GM12878 (cell line): Measurements from ENCODE around the gene OR4D6. TPM values are rescaled to one million over a fixed set of nuclear protein-coding genes. Genes with fewer than 3 reads are reported as not detected.

Source experiments
- ATAC-seq: fragments of 200-7000 bp; cut with Tn5 transposase; 3 replicates; pipeline ENCODE4 v1.9.1; 2020; ENCODE audit warnings: mild to moderate bottlenecking, moderate library complexity
- BruUV-seq: library from RNA; stranded (reverse); fragments of 400-500 nt; replicated peaks from 2 replicates; lab custom pipeline; 2021; lab: Mats Ljungman, UMichigan
- CTCF ChIA-PET: fragments of 300-600 bp; sonication (Branson Sonifier 250); formaldehyde crosslinking; extraction: SDS; loops from one replicate; lab custom pipeline; 2021; ENCODE audit warnings: inconsistent platforms; lab: Yijun Ruan, JAX
- POLR2A ChIA-PET: fragments of 350-600 bp; formaldehyde crosslinking; extraction: SDS; loops from one replicate; lab custom pipeline; 2021; ENCODE audit warnings: inconsistent platforms; lab: Charles Lee
- RAD21 ChIA-PET: fragments of 300-600 bp; sonication (Branson Sonifier 250); formaldehyde crosslinking; loops from one replicate; lab custom pipeline; 2023; ENCODE audit warnings: antibody characterized with exemption; ENCODE audit not compliant: unreplicated experiment; lab: Charles Lee
- SMC1A ChIA-PET: fragments of 300-600 bp; sonication (Branson Sonifier 250); formaldehyde crosslinking; loops from one replicate; lab custom pipeline; 2023; ENCODE audit not compliant: unreplicated experiment, uncharacterized antibody; lab: Charles Lee
- DNase-seq: peaks from one replicate; pipeline ENCODE4 v3.0.0-alpha.2; 2011; ENCODE audit warnings: low read depth, low spot score
- FAIRE-seq: peaks from 3 replicates; lab custom pipeline; 2011; peaks lifted over from hg19 to GRCh38; lab: Jason Lieb, UNC
- H2AFZ ChIP-seq: 2 replicates; pipeline ENCODE4 v1.6.0; 2011; ENCODE audit warnings: low read depth, low read length, control low read depth; ENCODE audit not compliant: control insufficient read depth
- H3K27ac ChIP-seq: 2 replicates; pipeline ENCODE4 v1.5.1; 2011; ENCODE audit warnings: control low read depth; ENCODE audit not compliant: control insufficient read depth, insufficient read depth
- H3K27me3 ChIP-seq, 2 experiments: replicated peaks in 1 of 2; 2 replicates each; pipeline versions ENCODE4 v1.6.0 to v1.6.1; 2011; ENCODE audit warnings: low read length in 1 of 2; ENCODE audit not compliant: control insufficient read depth in 2 of 2, insufficient read depth in 2 of 2
- H3K36me3 ChIP-seq, 2 experiments: 2 replicates each; pipeline ENCODE4 v1.5.1; 2011; ENCODE audit warnings: low read length in 1 of 2; ENCODE audit not compliant: control insufficient read depth in 2 of 2, insufficient read depth in 2 of 2
- H3K4me1 ChIP-seq: 2 replicates; pipeline ENCODE4 v1.6.1; 2011; ENCODE audit warnings: mild to moderate bottlenecking, low read length, moderate library complexity, mixed read lengths; ENCODE audit not compliant: control insufficient read depth, insufficient read depth
- H3K4me2 ChIP-seq: 2 replicates; pipeline ENCODE4 v1.6.0; 2011; ENCODE audit warnings: control low read depth; ENCODE audit not compliant: control insufficient read depth, insufficient read depth
- H3K4me3 ChIP-seq: fragments of 200-600 bp; sonication (generic); 2 replicates; pipeline ENCODE4 v1.5.1; 2016
- H3K79me2 ChIP-seq: 2 replicates; pipeline ENCODE4 v1.6.0; 2011; ENCODE audit warnings: low read length; ENCODE audit not compliant: control insufficient read depth, insufficient read depth
- H3K9ac ChIP-seq: 2 replicates; pipeline ENCODE4 v1.8.0; 2011; ENCODE audit warnings: low read length, control low read depth, mixed read lengths; ENCODE audit not compliant: control insufficient read depth, insufficient read depth
- H3K9me3 ChIP-seq: replicated peaks from 3 replicates; pipeline ENCODE4 v1.5.1; 2011; ENCODE audit warnings: mild to moderate bottlenecking, low read length; ENCODE audit not compliant: control insufficient read depth, insufficient read depth
- H4K20me1 ChIP-seq: 2 replicates; pipeline ENCODE4 v1.6.0; 2011; ENCODE audit not compliant: control insufficient read depth, insufficient read depth
- BMI1 ChIP-seq: fragments of 450-650 bp; IDR thresholded peaks from 2 replicates; pipeline ENCODE4 v1.6.1; 2016; ENCODE audit warnings: mild to moderate bottlenecking, moderate library complexity, borderline replicate concordance
- IKZF1 ChIP-seq: fragments of 450-650 bp; conservative IDR thresholded peaks from 2 replicates; pipeline ENCODE4 v1.6.1; 2017; ENCODE audit warnings: antibody characterized with exemption, mild to moderate bottlenecking
- IRF4 ChIP-seq: IDR thresholded peaks from 2 replicates; pipeline ENCODE4 v1.6.1; 2011; ENCODE audit warnings: low read depth, low read length
- KAT2A ChIP-seq: conservative IDR thresholded peaks from 2 replicates; pipeline ENCODE4 v1.6.1; 2011; ENCODE audit warnings: low read depth, low read length; ENCODE audit not compliant: control insufficient read depth
- MYC ChIP-seq: IDR thresholded peaks from 2 replicates; pipeline ENCODE4 v1.6.1; 2011; ENCODE audit warnings: mild to moderate bottlenecking, low read length, moderate library complexity, inconsistent platforms; ENCODE audit not compliant: insufficient read depth, insufficient replicate concordance, insufficient read length, severe bottlenecking
- NFIC ChIP-seq: IDR thresholded peaks from 2 replicates; pipeline ENCODE4 v1.6.1; 2012; ENCODE audit warnings: low read depth, mild to moderate bottlenecking, inconsistent platforms, low read length, moderate library complexity
- NFYA ChIP-seq: IDR thresholded peaks from 2 replicates; pipeline ENCODE4 v1.6.1; 2011; ENCODE audit warnings: low read depth, mild to moderate bottlenecking, low read length, improper control_type of control experiment, borderline replicate concordance
- NRF1 ChIP-seq: conservative IDR thresholded peaks from 2 replicates; pipeline ENCODE4 v1.6.1; 2011; ENCODE audit warnings: mild to moderate bottlenecking, low read depth, low read length, improper control_type of control experiment
- PAX8 ChIP-seq: fragments of 450-650 bp; IDR thresholded peaks from 2 replicates; pipeline ENCODE4 v1.6.1; 2017; ENCODE audit warnings: mild to moderate bottlenecking, moderate library complexity
- POLR2A ChIP-seq: IDR thresholded peaks from 2 replicates; pipeline ENCODE4 v1.6.1; 2011; ENCODE audit warnings: low read depth, mild to moderate bottlenecking, low read length
- SIX5 ChIP-seq: IDR thresholded peaks from 2 replicates; pipeline ENCODE4 v1.6.1; 2011; ENCODE audit warnings: mild to moderate bottlenecking, low read depth, low read length, moderate library complexity; ENCODE audit not compliant: severe bottlenecking
- SMC3 ChIP-seq: IDR thresholded peaks from 2 replicates; pipeline ENCODE4 v1.6.1; 2011; ENCODE audit warnings: low read length, improper control_type of control experiment, borderline replicate concordance
- SREBF2 ChIP-seq: IDR thresholded peaks from 2 replicates; pipeline ENCODE4 v1.6.1; 2012; ENCODE audit warnings: mild to moderate bottlenecking, low read length
- ZNF274 ChIP-seq: IDR thresholded peaks from one replicate; pipeline ENCODE4 v1.8.0; 2011; ENCODE audit not compliant: insufficient read length, insufficient read depth
- ZZZ3 ChIP-seq: IDR thresholded peaks from 2 replicates; pipeline ENCODE4 v1.6.1; 2011; ENCODE audit warnings: low read depth; ENCODE audit not compliant: control insufficient read depth, insufficient read length
- in situ Hi-C: fragments of 300-500 bp; cut with MboI; formaldehyde crosslinking; loops from 9 replicates; pipeline ENCODE4 v1.14.3; 2018; ENCODE audit warnings: mixed read lengths
- intact Hi-C: fragments of 100-400 bp; cut with micrococcal nuclease; formaldehyde crosslinking; loops from one replicate; pipeline ENCODE4 v1.14.2; 2022; ENCODE audit not compliant: unreplicated experiment
- polyA plus RNA-seq, 11 experiments: library from polyadenylated mRNA; depleted of rRNA in 4 of 11; unstranded in 6 of 11; stranded (reverse) in 5 of 11; fragments of >200 nt; fragmentation: Nextera tagmentation in 4 of 11; fragmentation: Illumina TruSeq in 1 of 11; extraction: Ambion mirVana in 4 of 11; extraction: Trizol in 1 of 11; gene quantifications; 1 replicate in 1 of 11; 2 replicates in 10 of 11; pipeline versions ENCODE4 v1.2.1 to v1.2.3, GENCODE V29; 2011 to 2016; ENCODE audit warnings: inconsistent platforms in 2 of 11, missing spikeins in 2 of 11, low read depth in 1 of 11
- total RNA-seq, 4 experiments: library from RNA; depleted of rRNA in 3 of 4; stranded (reverse); fragments of >200 nt in 3 of 4; fragmentation: Illumina TruSeq in 1 of 4; extraction: Trizol in 1 of 4; gene quantifications; 2 replicates each; pipeline versions ENCODE4 v1.2.1 to v1.2.3, GENCODE V29; 2013 to 2021
- TF ChIP-seq, protein P1 (sequence below): IDR thresholded peaks from 2 replicates; pipeline ENCODE4 v1.6.1; 2011; ENCODE audit warnings: borderline replicate concordance, low read depth, mild to moderate bottlenecking, moderate library complexity, mixed read lengths, low read length; ENCODE audit not compliant: insufficient read depth; ENCODE audit errors: extremely low read length
- TF ChIP-seq, protein P2 (sequence below): fragments of 150-350 bp; IDR thresholded peaks from 2 replicates; pipeline ENCODE4 v1.6.1; 2014; ENCODE audit warnings: mild to moderate bottlenecking, low read depth, low read length

Gene OR4D6
- total and polyA plus RNA-seq, 10 of the 15 experiments (the other 5 are each of a cell fraction or from before 2014, with no cell fraction given) = not detected

DNA sequence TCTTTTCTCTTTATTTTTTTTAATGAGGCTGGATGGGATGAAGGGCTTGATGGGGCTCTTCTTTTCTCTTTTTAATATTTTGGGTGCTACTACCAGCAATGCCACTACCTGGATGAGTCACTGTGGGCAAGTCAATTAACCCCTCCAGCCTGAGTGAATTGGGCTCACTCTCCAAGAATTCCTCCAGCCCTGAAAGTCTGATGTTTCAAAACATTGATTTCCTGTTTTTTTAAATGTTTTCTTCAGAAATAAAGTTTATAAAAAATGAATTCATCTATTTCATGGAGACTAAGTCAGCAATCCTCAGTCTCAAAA lies 29.7 kb upstream of the OR4D6 start:
- Histone ChIP-seq H3K36me3 (no peaks in the 10 kb centered on the region), H3K27ac (no peak overlapping the region), H3K9me3 (no peaks in the 10 kb centered on the region), H4K20me1 (no peaks in the 10 kb centered on the region)
- TF ChIP-seq BMI1 = no peak
- TF ChIP-seq SMC3 = no peak
- no peak for TF ChIP-seq SREBF2
- TF ChIP-seq SIX5 = no peak
- TF ChIP-seq, protein P1, sequence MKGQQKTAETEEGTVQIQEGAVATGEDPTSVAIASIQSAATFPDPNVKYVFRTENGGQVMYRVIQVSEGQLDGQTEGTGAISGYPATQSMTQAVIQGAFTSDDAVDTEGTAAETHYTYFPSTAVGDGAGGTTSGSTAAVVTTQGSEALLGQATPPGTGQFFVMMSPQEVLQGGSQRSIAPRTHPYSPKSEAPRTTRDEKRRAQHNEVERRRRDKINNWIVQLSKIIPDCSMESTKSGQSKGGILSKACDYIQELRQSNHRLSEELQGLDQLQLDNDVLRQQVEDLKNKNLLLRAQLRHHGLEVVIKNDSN = no peak
- no peak for TF ChIP-seq ZZZ3
- no peak for TF ChIP-seq PAX8
- TF ChIP-seq, protein P2, sequence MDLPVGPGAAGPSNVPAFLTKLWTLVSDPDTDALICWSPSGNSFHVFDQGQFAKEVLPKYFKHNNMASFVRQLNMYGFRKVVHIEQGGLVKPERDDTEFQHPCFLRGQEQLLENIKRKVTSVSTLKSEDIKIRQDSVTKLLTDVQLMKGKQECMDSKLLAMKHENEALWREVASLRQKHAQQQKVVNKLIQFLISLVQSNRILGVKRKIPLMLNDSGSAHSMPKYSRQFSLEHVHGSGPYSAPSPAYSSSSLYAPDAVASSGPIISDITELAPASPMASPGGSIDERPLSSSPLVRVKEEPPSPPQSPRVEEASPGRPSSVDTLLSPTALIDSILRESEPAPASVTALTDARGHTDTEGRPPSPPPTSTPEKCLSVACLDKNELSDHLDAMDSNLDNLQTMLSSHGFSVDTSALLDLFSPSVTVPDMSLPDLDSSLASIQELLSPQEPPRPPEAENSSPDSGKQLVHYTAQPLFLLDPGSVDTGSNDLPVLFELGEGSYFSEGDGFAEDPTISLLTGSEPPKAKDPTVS = no peak
- no peak for TF ChIP-seq IKZF1
- TF ChIP-seq NFIC = no peak
- no peak for TF ChIP-seq NFYA
- no peak for TF ChIP-seq POLR2A
- no peak for TF ChIP-seq KAT2A
- TF ChIP-seq MYC = no peak
- no peak for TF ChIP-seq ZNF274
- TF ChIP-seq NRF1 = no peak
- TF ChIP-seq IRF4 = no peak
- TF ChIP-seq, all 136 proteins: peak for 0
- ATAC-seq (no peak), FAIRE-seq (no peak), DNase-seq (no peak)
- H3K27me3 ChIP-seq = peaks cover 0 to 4% of the 10 kb centered on the region in 2 experiments; a peak in 1 of 4 replicates
- H2AFZ ChIP-seq = no peak overlapping the region
- ChIA-PET RAD21 (no interaction called here), CTCF (no interaction called here), POLR2A (no interaction called here), SMC1A (interaction anchor here (0.6 to 1.4 kb wide), 3 partner anchors 52 to 256 kb away, joined by 3 to 5 read pairs (median 3); partner anchors contain the start of gene DTX4)
- BruUV-seq = no TSS peak
- H3K4me3 ChIP-seq = no peak overlapping the region
- in situ Hi-C loops (loop anchor here (5.0 kb wide), 1 partner anchor 260 kb away; no protein-coding TSS in a partner anchor), intact Hi-C loops (no loop called here)
- no peaks in the 10 kb centered on the region for H3K79me2 ChIP-seq
- H3K4me2 ChIP-seq = no peak overlapping the region
- H3K4me1 ChIP-seq = no peaks in the 10 kb centered on the region
- no peak overlapping the region for H3K9ac ChIP-seq
